DMS114 treated with DMSO at 0.1 percent for 48 hours (cell line): ENCODE data around the gene SNIP1.
"Not testable (repeated sequence)": the region's sequence is repeated elsewhere in the genome, so short reads cannot be mapped to it uniquely, and the experiment has no call there.

ENCODE experiments used
- DNase-seq: peaks from one replicate; lab custom pipeline; 2025; ENCODE audit not compliant: unreplicated experiment; lab: John Stamatoyannopoulos, UW

Gene SNIP1

GRCh38 chr1:37559957-37560379, 5.9 kb upstream of the SNIP1 start:
- not testable (repeated sequence) for DNase-seq

- DNase-seq: no peak
Measured at GRCh38 chr1:37559080-37559479, 5.0 kb upstream of the SNIP1 start.

- no peak for DNase-seq
Measured at GRCh38 chr1:37558411-37558810, 4.3 kb upstream of the SNIP1 start.

DNA sequence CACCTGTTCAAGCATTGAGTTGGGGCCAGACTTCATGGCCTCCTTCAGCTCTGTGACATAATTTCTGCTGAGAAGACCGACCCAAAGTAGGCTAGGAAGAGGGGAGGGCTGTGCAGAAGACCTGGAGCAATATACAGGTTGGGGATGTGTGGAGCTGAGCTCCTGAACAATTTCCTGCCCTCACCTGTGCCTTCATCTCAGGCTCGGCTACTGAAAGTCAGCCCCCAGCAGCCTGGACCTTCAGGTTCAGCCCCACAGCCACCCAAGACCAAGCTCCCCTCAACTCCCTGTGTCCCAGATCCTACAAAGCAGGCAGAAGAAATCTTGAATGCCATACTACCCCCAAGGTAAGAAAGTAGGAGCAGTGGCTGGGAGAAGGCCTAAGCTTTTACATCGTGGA, 3.3 kb upstream of the SNIP1 start:
- DNase-seq: no peak

DNA sequence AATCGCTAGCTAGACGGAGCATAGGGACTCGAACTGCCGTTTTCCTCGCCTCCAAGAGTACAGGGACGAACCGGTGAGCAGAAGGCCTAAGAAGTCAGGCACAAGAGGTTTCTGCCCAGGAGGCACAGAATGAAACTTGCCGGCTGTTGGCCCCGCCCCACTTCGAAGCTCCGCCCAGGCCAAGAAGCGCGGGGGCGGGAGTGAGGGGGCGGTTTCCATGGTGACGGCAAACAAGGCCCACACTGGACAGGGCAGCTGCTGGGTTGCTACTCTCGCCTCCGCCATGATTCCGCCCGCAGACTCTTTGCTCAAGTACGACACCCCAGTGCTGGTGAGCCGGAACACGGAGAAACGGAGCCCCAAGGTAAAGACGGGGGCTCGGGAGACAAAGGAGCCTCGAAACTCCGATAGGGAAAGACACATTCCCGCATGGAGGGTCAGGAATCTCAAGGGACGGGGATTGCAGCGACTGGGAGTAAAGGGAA, 2.7 kb upstream of the SNIP1 start, which contains the start of gene DNALI1:
Gene DNALI1, plus strand, starts transcription at position 229 of the 485 bp plus-strand sequence. Its CDS starts 55 bp downstream, at position 284.
- peak; percentile 55 for DNase-seq

- no peak for DNase-seq
Measured at GRCh38 chr1:37553598-37553926, 531 bp downstream of the SNIP1 start.

GRCh38 chr1:37549341-37549740, 4.8 kb downstream of the SNIP1 start:
- DNase-seq: no peak

- no peak for DNase-seq
Measured at GRCh38 chr1:37545019-37545418, 9.1 kb downstream of the SNIP1 start.

DNA sequence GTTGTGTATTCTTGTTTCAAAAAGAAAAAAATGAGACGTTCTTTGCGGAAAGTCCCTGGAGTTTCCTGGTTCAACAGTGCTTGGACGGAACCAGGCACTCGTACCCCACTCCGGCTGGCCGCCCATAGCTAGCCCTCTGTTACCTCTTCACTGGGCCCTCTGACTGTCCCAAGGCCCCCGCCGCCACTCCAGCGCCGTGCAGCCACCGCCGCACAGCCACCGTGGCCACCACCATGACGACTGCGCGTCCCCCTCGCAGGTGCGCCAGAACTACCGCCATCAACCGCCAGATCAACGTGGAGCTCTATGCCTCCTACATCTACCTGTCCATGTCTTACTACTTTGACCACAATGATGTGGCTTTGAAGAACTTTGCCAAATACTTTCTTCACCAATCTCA, 9.6 kb downstream of the SNIP1 start:
- DNase-seq: no peak

GRCh38 chr1:37540036-37540785, 13.9 kb downstream of the SNIP1 start:
- DNase-seq: no peak

- DNase-seq: not testable (repeated sequence)
Measured at GRCh38 chr1:37539154-37539553, 14.9 kb downstream of the SNIP1 start.

GRCh38 chr1:37537378-37537777, 16.7 kb downstream of the SNIP1 start:
- no peak for DNase-seq

DNA sequence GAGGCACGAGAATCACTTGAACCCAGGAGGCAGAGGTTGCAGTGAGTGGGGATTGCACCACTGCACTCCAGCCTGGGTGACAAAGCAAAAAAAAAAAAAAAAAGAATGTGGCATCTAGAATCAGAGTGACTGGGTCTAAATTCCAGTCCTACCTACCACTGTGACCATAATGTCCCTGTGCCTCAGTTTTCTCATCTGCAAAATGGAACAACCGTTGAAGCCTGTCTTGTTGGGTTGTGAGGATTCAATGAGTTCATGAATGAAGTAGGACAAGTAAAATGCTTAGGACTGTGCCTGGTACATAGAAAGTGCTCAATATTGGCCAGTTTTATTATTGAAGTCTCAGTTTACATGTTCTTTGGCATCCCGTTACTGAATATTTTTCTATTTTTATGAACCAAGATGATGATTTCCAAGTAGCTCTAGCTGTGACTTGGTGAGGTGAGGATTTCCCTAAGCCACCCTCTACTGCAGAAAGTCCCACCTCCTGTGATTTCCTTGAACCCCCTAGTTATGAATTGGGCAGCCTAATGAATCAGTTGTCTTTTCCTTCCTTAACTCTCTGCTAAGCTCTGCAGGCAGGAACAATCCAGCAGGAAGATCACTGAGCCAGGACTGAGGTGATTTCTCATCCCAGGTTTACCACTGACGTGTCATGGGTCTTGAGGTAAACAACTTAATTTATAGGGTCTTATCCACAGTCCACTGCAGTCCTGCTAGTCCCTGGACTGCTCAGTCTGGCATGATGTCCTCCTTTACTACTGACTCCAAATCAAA, 20.6 kb downstream of the SNIP1 start:
- DNase-seq: no peak

- not testable (repeated sequence) for DNase-seq
Measured at GRCh38 chr1:37532418-37533156, 21.5 kb downstream of the SNIP1 start.

DNA sequence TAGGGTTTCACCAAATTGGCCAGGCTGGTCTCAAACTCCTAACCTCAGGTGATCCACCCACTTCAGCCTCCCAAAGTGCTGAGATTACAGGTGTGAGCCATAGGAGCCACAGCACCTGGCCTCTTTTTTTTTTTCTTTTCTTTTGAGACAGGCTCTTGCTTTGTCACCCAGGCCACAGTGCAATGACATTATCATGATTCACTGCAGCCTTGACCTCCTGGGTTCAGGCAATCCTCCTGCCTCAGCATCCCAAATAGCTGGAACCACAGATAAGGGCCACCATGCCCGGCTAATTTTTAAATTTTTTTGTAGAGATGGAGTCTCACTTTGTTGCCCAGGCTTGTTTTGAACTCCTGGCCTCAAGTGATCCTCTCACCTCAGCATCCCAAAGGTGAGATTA, 24.2 kb downstream of the SNIP1 start:
- not testable (repeated sequence) for DNase-seq

- no peak for DNase-seq
Measured at GRCh38 chr1:37519613-37520012, 34.5 kb downstream of the SNIP1 start.

- DNase-seq: not testable (repeated sequence)
Measured at GRCh38 chr1:37518929-37519328, 35.2 kb downstream of the SNIP1 start.

DNA sequence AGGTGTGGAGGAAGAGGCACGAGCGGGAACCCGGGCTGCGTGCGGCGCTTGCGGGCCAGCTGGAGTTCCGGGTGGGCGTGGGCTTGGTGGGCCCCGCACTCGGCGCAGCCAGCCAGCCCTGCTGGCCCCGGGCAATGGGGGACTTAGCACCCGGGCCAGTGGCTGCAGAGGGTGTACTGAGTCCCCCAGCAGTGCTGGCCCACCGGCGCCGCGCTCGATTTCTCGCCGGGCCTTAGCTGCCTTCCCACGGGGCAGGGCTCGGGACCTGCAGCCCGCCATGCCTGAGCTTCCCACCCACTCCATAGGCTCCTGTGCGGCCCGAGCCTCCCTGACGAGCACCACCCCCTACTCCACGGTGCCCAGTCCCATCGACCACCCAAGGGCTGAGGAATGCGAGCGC, 35.9 kb downstream of the SNIP1 start:
- DNase-seq: not testable (repeated sequence)

DNA sequence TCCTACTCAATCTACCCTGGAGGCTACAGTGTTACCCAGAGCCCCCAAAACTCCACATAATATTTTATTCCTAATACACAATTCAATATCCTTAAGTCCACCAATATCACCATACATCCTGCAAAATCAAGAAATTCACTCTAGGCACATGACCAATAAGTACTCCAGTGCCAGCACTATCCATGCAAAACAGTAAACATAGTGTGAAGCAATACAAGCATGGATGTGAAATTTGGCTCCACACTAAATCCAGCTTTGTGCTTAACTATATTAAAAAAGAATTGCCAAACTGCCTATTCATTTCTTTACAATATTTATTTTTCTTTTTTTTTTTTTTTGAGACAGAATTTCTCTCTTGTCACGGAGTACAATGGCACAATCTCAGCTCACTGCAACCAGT, 36.5 kb downstream of the SNIP1 start:
- DNase-seq: no peak

DNA sequence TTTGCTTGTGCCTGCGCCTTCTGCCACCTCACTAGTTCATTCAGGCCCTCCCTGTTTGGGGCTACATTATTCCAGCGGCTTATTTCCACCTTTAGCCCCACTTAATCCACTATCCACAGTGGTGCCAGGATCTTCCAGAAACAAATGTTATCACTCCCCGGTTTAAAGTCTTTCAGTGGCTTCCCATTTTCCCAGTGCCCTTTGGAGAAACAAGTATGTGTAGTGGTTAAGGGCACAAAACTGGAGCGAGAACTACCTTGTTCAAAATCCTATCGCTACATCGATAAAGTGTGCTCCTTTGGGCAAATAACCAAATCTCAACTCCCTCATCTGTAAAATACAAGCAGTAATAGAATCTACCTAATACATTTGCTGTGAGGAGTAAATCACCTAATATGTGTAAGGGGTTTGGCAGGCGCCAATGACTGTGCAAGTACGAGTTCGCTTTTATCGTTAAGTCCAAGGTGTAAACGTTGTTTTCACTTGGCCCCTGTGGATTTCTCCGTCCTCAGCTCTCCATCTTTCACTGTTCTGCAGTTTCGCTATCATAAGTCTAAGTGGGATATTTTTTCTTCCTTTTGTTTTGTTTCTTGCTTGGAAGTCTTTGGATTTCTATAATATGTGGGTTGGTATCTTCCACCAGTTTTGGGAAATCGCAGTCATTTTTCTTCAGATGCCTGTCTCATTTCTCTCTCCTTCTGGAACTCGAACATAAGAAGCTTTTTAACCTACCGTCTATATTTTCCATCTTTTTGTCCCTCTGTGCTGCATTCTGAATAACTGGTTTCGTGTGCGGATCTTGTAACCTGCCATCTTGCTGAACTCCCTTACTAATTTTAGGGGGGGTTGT, 38.7 kb downstream of the SNIP1 start:
- DNase-seq: no peak
